ENCODE data around the gene SDHC. TPM values are rescaled to one million over a fixed set of nuclear protein-coding genes. Genes with fewer than 3 reads are reported as not detected.
"Not testable (repeated sequence)": the region's sequence is repeated elsewhere in the genome, so short reads cannot be mapped to it uniquely, and the experiment has no call there.

Gene SDHC
- total RNA-seq, 1 experiment from 2014 or later, result 67.9 TPM

- no peak for DNase-seq (ENCODE audit: low read depth)
These were observed 4.3 kb upstream of the SDHC start, which contains the start of gene MPZ for GRCh38 chr1:161309868-161310267. Gene MPZ (minus strand): TSS chr1:161309968. CDS start chr1:161309905, 63 bp downstream.

- no peak for DNase-seq (ENCODE audit: low read depth)
These were observed 2.5 kb upstream of the SDHC start for GRCh38 chr1:161311595-161312181.

GRCh38 chr1:161313554-161314200 is 504 bp upstream of the SDHC start:
- DNase-seq (ENCODE audit: low read depth), result no peak

- DNase-seq (ENCODE audit: low read depth), result not testable (repeated sequence)
These were observed 1.9 kb downstream of the SDHC start for GRCh38 chr1:161315841-161316674.

- no peak for DNase-seq (ENCODE audit: low read depth)
These were observed 9.8 kb downstream of the SDHC start for GRCh38 chr1:161324020-161324419.

GRCh38 chr1:161330346-161330745 is 16.2 kb downstream of the SDHC start:
- peak; percentile 18 for DNase-seq (ENCODE audit: low read depth)

GRCh38 chr1:161333166-161333565 is 19.0 kb downstream of the SDHC start:
- DNase-seq (ENCODE audit: low read depth), result no peak

GRCh38 chr1:161335796-161336195 is 21.6 kb downstream of the SDHC start:
- DNase-seq (ENCODE audit: low read depth), result no peak

- no peak for DNase-seq (ENCODE audit: low read depth)
These were observed 28.0 kb downstream of the SDHC start for GRCh38 chr1:161342177-161342576.

- DNase-seq (ENCODE audit: low read depth), result no peak
These were observed 28.6 kb downstream of the SDHC start for GRCh38 chr1:161342821-161343220.

- DNase-seq (ENCODE audit: low read depth), result no peak
These were observed 36.5 kb downstream of the SDHC start for GRCh38 chr1:161350671-161351070.

- DNase-seq (ENCODE audit: low read depth), result no peak
These were observed 37.3 kb downstream of the SDHC start for GRCh38 chr1:161351482-161351881.

GRCh38 chr1:161357073-161357472 is 42.9 kb downstream of the SDHC start:
- no peak for DNase-seq (ENCODE audit: low read depth)

GRCh38 chr1:161359291-161359690 is 45.1 kb downstream of the SDHC start:
- DNase-seq (ENCODE audit: low read depth), result no peak

GRCh38 chr1:161364332-161364731 is 50.2 kb downstream of the SDHC start:
- no peak for DNase-seq (ENCODE audit: low read depth)

GRCh38 chr1:161365207-161365606 is 51.0 kb downstream of the SDHC start:
- no peak for DNase-seq (ENCODE audit: low read depth)

- peak; percentile 74 for DNase-seq (ENCODE audit: low read depth)
These were observed 53.7 kb downstream of the SDHC start, which contains the start of gene CFAP126 for GRCh38 chr1:161367684-161368400. Gene CFAP126 (minus strand): TSS chr1:161367876. CDS start chr1:161367868, 8 bp downstream.

- DNase-seq (ENCODE audit: low read depth), result no peak
These were observed 59.3 kb downstream of the SDHC start for GRCh38 chr1:161373442-161373841.

- DNase-seq (ENCODE audit: low read depth), result peak; percentile 22
These were observed 60.2 kb downstream of the SDHC start for GRCh38 chr1:161374373-161374772.

- no peak for DNase-seq (ENCODE audit: low read depth)
These were observed 63.8 kb downstream of the SDHC start for GRCh38 chr1:161378014-161378413.

- DNase-seq (ENCODE audit: low read depth), result no peak
These were observed 64.9 kb downstream of the SDHC start for GRCh38 chr1:161379071-161379470.

All from HT1080 (cell line).